ENCODE results near the gene ERC2. TPM values are rescaled to one million over a fixed set of nuclear protein-coding genes. Genes with fewer than 3 reads are reported as not detected.
A peak's percentile ranks its signal among the peaks of the same experiment; 100 is the strongest.

Gene ERC2
- polyA plus RNA-seq, 3 donors, result not detected

- Histone ChIP-seq H4K20me1 (ENCODE audit: insufficient read depth, low read length) (no peaks in the 10 kb centered on the region), H3K27ac (ENCODE audit: low read depth in 1 of 2, low read length in 2 of 2) (no peak overlapping the region), H3K9me3 (replicated peaks in 1 of 2; ENCODE audit: control insufficient read depth in 1 of 2, insufficient read depth in 1 of 2, low read length in 2 of 2) (no peaks in the 10 kb centered on the region), H3K36me3 (replicated peaks in 1 of 2; ENCODE audit: control insufficient read depth in 1 of 2, insufficient read depth in 2 of 2, low read length in 2 of 2) (no peaks in the 10 kb centered on the region), H3K4me2 (replicated peaks; ENCODE audit: extremely low read depth, low read length, poor library complexity, severe bottlenecking) (no peak overlapping the region), H2AFZ (ENCODE audit: insufficient read depth, low read depth, low read length, poor library complexity, severe bottlenecking) (no peak overlapping the region), H3K27me3 (ENCODE audit: control insufficient read depth in 2 of 2, insufficient read depth in 2 of 2, low read length in 2 of 2) (no peaks in the 10 kb centered on the region), H3K4me3 (replicated peaks in 1 of 3; ENCODE audit: low read depth in 2 of 3, low read length in 3 of 3) (no peak overlapping the region), H3K4me1 (ENCODE audit: control insufficient read depth in 1 of 2, insufficient read depth in 2 of 2, low read length in 2 of 2) (no peaks in the 10 kb centered on the region), H3K9ac (ENCODE audit: insufficient read depth, low read length, poor library complexity, severe bottlenecking) (no peak overlapping the region), H3K79me2 (ENCODE audit: insufficient read depth, low read length) (no peaks in the 10 kb centered on the region)
- TF ChIP-seq CTCF (IDR thresholded peaks at IDR 0.05), result no peak
- intact Hi-C loops (cut with micrococcal nuclease), result no loop called here
- Mint-ChIP-seq H3K27me3 (ENCODE audit: low read depth in 3 of 3) (peaks cover 0 to 4% (median 3%) of the 10 kb centered on the region in 3 donors), H3K9me3 (peaks cover 0 to 3% (median 0%) of the 10 kb centered on the region in 7 donors), H3K4me1 (peaks cover 3% of the 10 kb centered on the region), H3K36me3 (no peaks in the 10 kb centered on the region), H3K4me3 (no peak overlapping the region), H3K27ac (peak overlapping the region in 1 of 7 donors; percentile 62)
- WGBS (ENCODE audit: insufficient coverage), result 63% methylated on average over 6 of the region's 7 CpGs
- no peak for DNase-seq
These were observed 814.0 kb downstream of the ERC2 start for GRCh38 chr3:55654123-55654760.

GRCh38 chr3:55651011-55651410 is 817.3 kb downstream of the ERC2 start:
- no peak for TF ChIP-seq CTCF (IDR thresholded peaks at IDR 0.05)
- no peaks in the 10 kb centered on the region for H4K20me1 ChIP-seq (ENCODE audit: insufficient read depth, low read length)
- no peak overlapping the region for H2AFZ ChIP-seq (ENCODE audit: insufficient read depth, low read depth, low read length, poor library complexity, severe bottlenecking)
- H3K4me2 ChIP-seq (replicated peaks; ENCODE audit: extremely low read depth, low read length, poor library complexity, severe bottlenecking), result no peak overlapping the region
- Mint-ChIP-seq H3K27me3 (ENCODE audit: low read depth in 3 of 3) (peaks cover 2 to 8% (median 7%) of the 10 kb centered on the region in 3 donors), H3K4me1 (peaks cover 3% of the 10 kb centered on the region), H3K4me3 (no peak overlapping the region), H3K9me3 (no peaks in the 10 kb centered on the region), H3K27ac (no peak overlapping the region), H3K36me3 (no peaks in the 10 kb centered on the region)
- no peak overlapping the region for H3K4me3 ChIP-seq (replicated peaks in 1 of 3; ENCODE audit: low read depth in 2 of 3, low read length in 3 of 3)
- no peaks in the 10 kb centered on the region for H3K9me3 ChIP-seq (replicated peaks in 1 of 2; ENCODE audit: control insufficient read depth in 1 of 2, insufficient read depth in 1 of 2, low read length in 2 of 2)
- H3K79me2 ChIP-seq (ENCODE audit: insufficient read depth, low read length), result no peaks in the 10 kb centered on the region
- intact Hi-C loops (cut with micrococcal nuclease), result no loop called here
- no peaks in the 10 kb centered on the region for H3K4me1 ChIP-seq (ENCODE audit: control insufficient read depth in 1 of 2, insufficient read depth in 2 of 2, low read length in 2 of 2)
- H3K9ac ChIP-seq (ENCODE audit: insufficient read depth, low read length, poor library complexity, severe bottlenecking), result no peak overlapping the region
- H3K27ac ChIP-seq (ENCODE audit: low read depth in 1 of 2, low read length in 2 of 2), result no peak overlapping the region
- H3K36me3 ChIP-seq (replicated peaks in 1 of 2; ENCODE audit: control insufficient read depth in 1 of 2, insufficient read depth in 2 of 2, low read length in 2 of 2), result no peaks in the 10 kb centered on the region
- WGBS (ENCODE audit: insufficient coverage), result 100% methylated on average over 1 of the region's 3 CpGs
- H3K27me3 ChIP-seq (ENCODE audit: control insufficient read depth in 2 of 2, insufficient read depth in 2 of 2, low read length in 2 of 2), result no peaks in the 10 kb centered on the region
- DNase-seq, result no peak

Data from CD14-positive monocyte (primary cell).